Prostate gland (tissue), 2 donors: Measurements from ENCODE around the gene ZNF44. TPM values are rescaled to one million over a fixed set of nuclear protein-coding genes. Genes with fewer than 3 reads are reported as not detected.

ENCODE experiments used
- DNase-seq: peaks from one replicate; pipeline ENCODE4 v3.0.0-alpha.2; 2019; ENCODE audit warnings: low spot score
- H3K27ac ChIP-seq, 2 donors: fragments of 200-600 bp; sonication (generic); 2 replicates each; pipeline ENCODE4 v1.5.1; 2017 to 2019
- H3K27me3 ChIP-seq: fragments of 200-600 bp; sonication (generic); replicated peaks from 2 replicates; pipeline ENCODE4 v1.5.1; 2019; ENCODE audit not compliant: insufficient read depth
- H3K36me3 ChIP-seq, 2 donors: fragments of 200-600 bp; sonication (generic); 1 replicate in 1 of 2; 2 replicates in 1 of 2; pipeline versions ENCODE4 v1.5.1 to v1.8.1; 2017 to 2019
- H3K4me1 ChIP-seq: fragments of 200-600 bp; sonication (generic); replicated peaks from 2 replicates; pipeline ENCODE4 v1.5.1; 2019
- H3K4me3 ChIP-seq, 2 donors: fragments of 200-600 bp; sonication (generic); 2 replicates each; pipeline ENCODE4 v1.5.1; 2017 to 2019
- H3K9me3 ChIP-seq: fragments of 200-600 bp; sonication (generic); 2 replicates; pipeline ENCODE4 v1.5.1; 2017
- CTCF ChIP-seq, 4 experiments: fragments of 200-600 bp in 2 of 4; fragments of 450-650 bp in 2 of 4; sonication (generic) in 2 of 4; IDR thresholded peaks; 1 replicate in 3 of 4; 2 replicates in 1 of 4; pipeline ENCODE4 v1.5.1; 2016 to 2019; ENCODE audit warnings: antibody characterized with exemption in 4 of 4, mild to moderate bottlenecking in 2 of 4, moderate library complexity in 2 of 4
- POLR2A ChIP-seq: fragments of 450-650 bp; IDR thresholded peaks from one replicate; pipeline ENCODE4 v1.6.1; 2016; ENCODE audit warnings: antibody characterized with exemption, mild to moderate bottlenecking
- POLR2AphosphoS5 ChIP-seq: sonication (generic); formaldehyde crosslinking; IDR thresholded peaks from one replicate; pipeline ENCODE4 v1.6.1; 2017; ENCODE audit warnings: antibody characterized with exemption
- WGBS: methylation state at CpG from one replicate; pipeline ENCODE4 v1.1.5; 2018; 5-methylcytosine and 5-hydroxymethylcytosine counted together
- intact Hi-C: fragments of 100-400 bp; cut with DNase I; formaldehyde crosslinking; loops from one replicate; pipeline ENCODE4 v1.14.2; 2022
- total RNA-seq, 2 donors: library from RNA; depleted of rRNA; stranded (reverse); fragments of >200 nt; gene quantifications; one replicate each; pipeline ENCODE4 v1.1.0, GENCODE V29; 2016

Gene ZNF44
- total RNA-seq, 2 donors from 2014 or later: 10.3 to 16.2 TPM

GRCh38 chr19:12278713-12279112, 16.0 kb downstream of the ZNF44 start:
- no peak for TF ChIP-seq CTCF (IDR thresholded peaks at IDR 0.05)
- TF ChIP-seq POLR2A: no peak
- TF ChIP-seq POLR2AphosphoS5: no peak
- Histone ChIP-seq H3K36me3 (peaks cover under 1 to 1% of the 10 kb centered on the region in 2 donors), H3K9me3 (no peaks in the 10 kb centered on the region), H3K27me3 (no peaks in the 10 kb centered on the region), H3K27ac (no peak overlapping the region), H3K4me3 (no peak overlapping the region), H3K4me1 (no peaks in the 10 kb centered on the region)
- intact Hi-C loops: no loop called here
- 83% methylated on average over 2 of the region's 2 CpGs for WGBS
- no peak for DNase-seq

GRCh38 chr19:12272980-12273901, 21.4 kb downstream of the ZNF44 start:
- Histone ChIP-seq H3K4me1 (no peaks in the 10 kb centered on the region), H3K27ac (no peak overlapping the region), H3K36me3 (peaks cover 11 to 17% of the 10 kb centered on the region in 2 donors), H3K27me3 (no peaks in the 10 kb centered on the region), H3K4me3 (no peak overlapping the region), H3K9me3 (no peaks in the 10 kb centered on the region)
- WGBS: 98% methylated on average over 11 of the region's 11 CpGs
- no peak for TF ChIP-seq POLR2AphosphoS5
- no peak for TF ChIP-seq CTCF (IDR thresholded peaks at IDR 0.05)
- TF ChIP-seq POLR2A: no peak
- DNase-seq: no peak
- intact Hi-C loops: no loop called here

- 98% methylated on average over 5 of the region's 5 CpGs for WGBS
Measured at GRCh38 chr19:12272386-12272785, 22.3 kb downstream of the ZNF44 start.

DNA sequence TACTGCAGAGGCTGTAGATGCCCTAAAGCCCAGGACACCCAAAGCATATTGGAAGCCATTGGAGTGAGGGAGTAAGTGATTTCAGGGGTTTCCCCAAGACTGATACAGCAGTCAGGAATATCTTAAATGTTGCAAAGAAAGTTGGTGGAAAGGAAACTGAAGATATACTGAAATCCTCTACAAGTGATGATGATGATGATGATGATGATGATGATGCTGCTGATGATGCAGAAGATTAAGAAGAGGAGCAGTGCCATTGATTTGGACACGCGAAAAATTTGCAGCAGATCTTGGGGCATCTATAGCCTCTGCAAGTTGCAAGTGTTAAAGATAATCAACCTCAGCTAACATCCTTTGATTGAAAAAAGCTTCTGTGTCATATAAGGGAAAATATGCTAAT, 23.8 kb downstream of the ZNF44 start:
- TF ChIP-seq CTCF (IDR thresholded peaks at IDR 0.05) (no peak), POLR2AphosphoS5 (no peak), POLR2A (no peak)
- DNase-seq: no peak
- Histone ChIP-seq H3K4me1 (no peaks in the 10 kb centered on the region), H3K27me3 (no peaks in the 10 kb centered on the region), H3K4me3 (no peak overlapping the region), H3K9me3 (no peaks in the 10 kb centered on the region), H3K36me3 (peaks cover 11 to 17% of the 10 kb centered on the region in 2 donors), H3K27ac (no peak overlapping the region)
- WGBS: 97% methylated on average over 2 of the region's 2 CpGs
- intact Hi-C loops: no loop called here

More at GRCh38 chr19:12272386-12272785, 22.3 kb downstream of the ZNF44 start:
- H3K9me3 ChIP-seq: no peaks in the 10 kb centered on the region
- H3K27ac ChIP-seq: no peak overlapping the region
- no peak overlapping the region for H3K4me3 ChIP-seq
- no peak for DNase-seq
- H3K27me3 ChIP-seq: no peaks in the 10 kb centered on the region
- peaks cover 11 to 17% of the 10 kb centered on the region in 2 donors for H3K36me3 ChIP-seq
- intact Hi-C loops: no loop called here
- H3K4me1 ChIP-seq: no peaks in the 10 kb centered on the region
- no peak for TF ChIP-seq CTCF (IDR thresholded peaks at IDR 0.05)
- TF ChIP-seq POLR2A: no peak
- no peak for TF ChIP-seq POLR2AphosphoS5
